HG02870 (cell line): ENCODE results near the gene SLC25A29.
"Not testable (repeated sequence)": the region's sequence is repeated elsewhere in the genome, so short reads cannot be mapped to it uniquely, and the experiment has no call there.

Experiments
- ATAC-seq: cut with Tn5 transposase; IDR thresholded peaks from one replicate; pipeline ENCODE4 v1.9.1; 2021; ENCODE audit warnings: mild to moderate bottlenecking, moderate library complexity; ENCODE audit not compliant: unreplicated experiment

The SLC25A29 gene

DNA sequence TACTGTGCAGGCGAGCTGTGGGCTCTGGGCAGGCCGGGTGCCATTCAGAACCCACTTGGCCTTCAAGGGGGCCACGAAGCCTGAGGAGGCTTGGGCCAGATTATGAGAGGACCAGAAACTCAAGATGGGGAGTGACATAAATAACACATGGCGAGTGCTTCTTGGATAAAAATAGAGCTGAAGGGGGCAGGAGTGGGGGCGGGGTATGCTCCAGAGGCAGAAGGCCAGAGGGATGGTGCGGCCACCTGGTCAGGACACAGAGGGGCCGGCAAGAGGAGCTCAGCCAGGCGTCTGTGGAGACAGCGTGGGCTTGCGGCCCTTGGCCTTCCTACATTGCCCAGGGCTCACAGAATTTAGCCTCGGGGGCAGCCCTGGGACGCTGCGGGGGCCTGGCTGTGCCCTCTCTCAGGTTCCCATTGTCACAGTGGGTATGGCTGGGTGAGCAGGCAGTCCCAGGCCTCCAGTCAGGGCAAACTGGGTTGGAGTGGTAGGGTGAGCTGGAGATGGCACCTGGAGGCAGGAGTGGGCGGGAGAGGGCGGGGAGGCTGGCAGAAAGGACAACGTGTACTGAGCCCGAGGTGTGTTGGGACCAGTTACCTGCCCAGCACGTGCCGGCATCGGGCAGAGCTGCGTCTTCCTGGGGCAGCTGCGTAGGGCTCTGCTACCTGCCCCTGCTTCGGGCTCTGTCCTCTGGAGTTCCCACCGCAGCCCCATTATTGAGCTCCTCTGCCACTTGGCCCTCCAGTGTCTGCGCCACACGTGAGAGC lies 7.4 kb upstream of the SLC25A29 start:
- no peak for ATAC-seq

DNA sequence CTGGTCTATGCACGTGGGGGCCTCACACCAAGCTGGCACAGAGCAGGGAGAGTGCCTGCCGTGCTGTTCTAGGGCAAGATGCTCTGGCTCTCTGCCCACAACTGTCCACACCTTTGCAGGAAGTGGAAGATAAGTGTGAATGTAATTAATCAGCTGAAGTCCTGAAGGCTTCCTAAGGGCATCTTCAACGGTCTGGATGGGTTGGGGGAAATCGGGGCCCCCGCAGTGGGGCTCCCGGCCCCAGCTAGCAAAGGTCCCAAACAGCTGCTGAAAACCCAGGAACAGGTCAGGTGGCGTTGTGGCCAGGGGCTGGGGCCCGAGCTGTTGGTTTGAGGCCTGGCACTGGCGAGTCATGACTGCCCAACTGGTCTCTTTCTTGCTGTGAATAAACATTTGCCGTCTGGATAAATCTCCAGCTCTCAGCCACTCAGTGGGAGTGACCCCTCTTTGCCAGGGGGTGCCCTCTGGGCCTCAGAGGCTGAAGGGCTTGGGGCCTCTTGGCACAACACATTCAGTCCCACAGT lies 6.7 kb upstream of the SLC25A29 start:
- no peak for ATAC-seq

DNA sequence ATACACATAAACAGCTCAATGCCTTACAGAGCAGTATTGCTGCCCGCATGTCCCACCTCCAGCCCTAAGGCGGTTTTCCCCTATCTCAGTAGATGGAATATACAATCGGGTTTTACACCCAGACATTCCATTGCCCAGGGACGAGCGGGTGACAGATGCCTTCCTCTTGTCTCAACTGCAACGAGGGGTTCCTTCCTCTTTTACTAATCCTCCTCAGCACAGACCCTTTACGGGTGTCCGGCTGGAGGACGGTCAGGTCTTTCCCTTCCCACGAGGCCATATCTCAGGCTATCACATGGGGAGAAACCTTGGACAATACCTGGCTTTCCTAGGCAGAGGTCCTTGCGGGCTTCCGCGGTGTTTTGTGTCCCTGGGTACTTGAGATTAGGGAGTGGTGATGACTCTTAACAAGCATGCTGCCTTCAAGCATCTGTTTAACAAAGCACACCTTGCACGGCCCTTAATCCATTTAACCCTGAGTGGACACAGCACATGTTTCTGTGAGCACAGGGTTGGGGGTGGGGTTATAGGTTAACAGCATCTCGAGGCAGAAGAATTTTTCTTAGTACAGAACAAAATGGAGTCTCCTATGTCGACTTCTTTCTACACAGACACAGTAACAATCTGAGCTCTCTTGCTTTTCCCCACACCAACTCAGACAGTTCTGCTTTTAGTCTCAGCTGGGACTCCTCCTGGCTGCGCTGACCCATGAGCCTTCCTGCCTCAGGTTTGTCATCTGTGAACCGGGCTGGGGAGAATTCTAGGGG lies 6.0 kb upstream of the SLC25A29 start:
- ATAC-seq: not testable (repeated sequence)

DNA sequence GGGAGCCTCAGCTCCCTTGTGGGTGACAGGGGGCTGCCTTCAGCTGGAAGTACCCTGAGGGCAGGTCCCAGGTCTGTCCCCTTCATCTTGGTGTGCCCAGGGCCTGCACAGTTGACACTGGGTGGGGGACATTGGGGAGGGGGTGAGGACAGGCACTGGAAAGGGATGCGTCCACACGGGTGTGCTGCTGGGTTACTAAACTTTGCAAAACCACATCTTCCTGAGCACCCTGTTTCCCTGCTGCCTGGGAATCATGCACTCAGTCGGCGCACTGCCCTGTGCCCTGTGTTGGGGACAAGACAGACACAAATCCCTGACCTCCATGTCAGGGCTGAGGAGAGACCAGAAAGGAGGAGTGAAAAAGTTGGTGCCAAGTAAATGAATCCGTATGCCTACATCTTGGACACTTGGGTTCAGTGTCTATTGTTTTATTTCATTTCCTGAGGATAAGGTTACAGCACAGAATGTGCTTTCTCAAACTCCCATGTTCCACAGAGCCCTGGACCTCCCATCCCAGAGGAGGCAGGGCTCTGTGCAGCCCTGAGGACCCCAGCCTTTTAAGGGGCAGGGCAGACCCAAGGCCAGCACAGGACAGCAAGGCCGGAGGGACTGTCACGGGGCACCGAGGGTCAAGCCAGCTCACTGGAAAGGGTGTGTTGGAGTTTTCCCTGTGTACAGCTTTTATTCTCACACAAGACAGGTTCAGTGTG lies 2.9 kb upstream of the SLC25A29 start:
- ATAC-seq: no peak

DNA sequence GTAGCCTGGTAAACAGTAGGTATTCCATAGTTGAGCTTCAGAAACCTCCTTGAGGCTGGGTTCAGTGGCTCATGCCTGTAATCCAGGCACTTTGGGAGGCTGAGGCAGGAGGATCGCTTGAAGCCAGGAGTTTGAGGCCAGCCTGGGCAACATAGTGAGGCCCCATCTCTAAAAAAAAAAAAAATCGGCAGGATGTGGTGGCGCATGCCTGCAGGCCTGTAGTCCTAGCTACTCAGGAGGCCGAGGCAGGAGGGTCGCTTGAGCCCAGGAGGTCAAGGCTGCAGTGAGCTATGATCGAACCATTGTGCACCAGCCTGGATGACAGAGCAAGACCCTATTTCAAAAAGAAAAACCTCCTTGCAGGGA lies 2.2 kb upstream of the SLC25A29 start:
- ATAC-seq: not testable (repeated sequence)

DNA sequence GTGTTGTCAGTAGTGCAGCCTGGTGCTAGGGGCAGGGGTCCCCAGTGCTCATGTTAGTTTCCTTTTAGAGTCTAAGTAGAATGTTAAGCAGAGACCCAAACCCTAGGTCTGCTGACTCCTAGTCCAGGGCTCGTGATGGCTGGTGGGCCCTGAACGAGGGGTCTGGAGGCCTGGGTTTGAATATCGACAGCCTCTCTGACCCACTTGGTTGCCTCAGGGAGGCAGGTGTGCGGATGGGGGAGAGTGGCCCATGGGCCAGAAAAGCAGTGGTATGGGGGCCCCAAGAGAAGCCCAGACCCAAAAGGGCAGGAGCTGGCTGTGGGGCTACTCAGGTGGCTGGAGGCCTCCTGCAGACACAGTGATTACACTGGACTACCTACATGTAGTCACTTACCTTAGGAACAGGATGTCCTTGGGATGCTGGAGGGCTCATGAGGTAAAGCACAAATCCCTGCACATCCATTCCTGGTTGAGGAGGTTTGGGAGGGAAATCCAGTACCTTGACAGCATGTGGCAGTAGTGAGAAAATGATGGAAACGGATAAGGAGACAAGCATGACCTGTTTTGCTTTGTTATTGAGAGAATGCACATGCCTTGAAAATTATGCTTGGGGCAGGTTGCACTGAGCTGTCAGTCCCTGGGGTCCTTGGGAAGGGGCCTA lies 1.7 kb upstream of the SLC25A29 start:
- no peak for ATAC-seq

DNA sequence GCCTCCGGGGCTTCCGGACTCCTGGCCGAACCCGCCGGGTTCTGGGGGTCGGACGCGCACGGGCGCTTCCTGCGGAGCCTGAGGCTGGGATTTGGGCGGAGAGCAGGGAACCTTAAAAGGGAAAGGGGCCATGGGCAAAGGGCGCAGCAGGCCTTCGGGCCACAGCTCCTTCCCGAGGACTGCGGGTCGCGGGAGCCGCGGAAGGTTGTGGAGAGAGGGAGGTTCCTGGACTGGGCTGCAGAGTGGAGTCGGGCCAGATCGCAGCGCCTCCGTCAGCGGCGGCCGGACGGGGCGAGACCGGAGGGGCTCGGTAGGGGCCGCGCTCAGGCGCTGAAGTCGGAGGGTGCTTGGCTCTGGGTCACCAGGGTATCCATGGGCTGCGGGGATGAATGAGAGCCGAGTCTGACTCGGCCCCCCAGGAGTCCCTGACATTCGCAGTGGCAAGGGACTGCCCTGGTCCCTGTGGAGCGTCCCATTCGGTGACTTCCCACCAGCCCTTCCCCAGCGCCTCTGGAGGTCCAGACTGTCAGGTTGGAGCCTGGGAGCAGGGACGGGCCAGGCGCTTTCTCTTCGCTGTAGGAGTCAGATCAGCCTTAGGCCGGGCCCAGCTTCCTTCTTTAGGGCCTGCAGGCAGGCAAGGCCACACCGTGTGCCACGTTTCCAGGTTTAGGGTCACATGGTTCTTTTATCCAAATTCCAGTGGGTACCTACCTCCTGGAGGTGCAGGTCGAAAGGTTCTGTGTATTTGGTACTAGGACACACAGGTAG lies 938 bp upstream of the SLC25A29 start:
- no peak for ATAC-seq

DNA sequence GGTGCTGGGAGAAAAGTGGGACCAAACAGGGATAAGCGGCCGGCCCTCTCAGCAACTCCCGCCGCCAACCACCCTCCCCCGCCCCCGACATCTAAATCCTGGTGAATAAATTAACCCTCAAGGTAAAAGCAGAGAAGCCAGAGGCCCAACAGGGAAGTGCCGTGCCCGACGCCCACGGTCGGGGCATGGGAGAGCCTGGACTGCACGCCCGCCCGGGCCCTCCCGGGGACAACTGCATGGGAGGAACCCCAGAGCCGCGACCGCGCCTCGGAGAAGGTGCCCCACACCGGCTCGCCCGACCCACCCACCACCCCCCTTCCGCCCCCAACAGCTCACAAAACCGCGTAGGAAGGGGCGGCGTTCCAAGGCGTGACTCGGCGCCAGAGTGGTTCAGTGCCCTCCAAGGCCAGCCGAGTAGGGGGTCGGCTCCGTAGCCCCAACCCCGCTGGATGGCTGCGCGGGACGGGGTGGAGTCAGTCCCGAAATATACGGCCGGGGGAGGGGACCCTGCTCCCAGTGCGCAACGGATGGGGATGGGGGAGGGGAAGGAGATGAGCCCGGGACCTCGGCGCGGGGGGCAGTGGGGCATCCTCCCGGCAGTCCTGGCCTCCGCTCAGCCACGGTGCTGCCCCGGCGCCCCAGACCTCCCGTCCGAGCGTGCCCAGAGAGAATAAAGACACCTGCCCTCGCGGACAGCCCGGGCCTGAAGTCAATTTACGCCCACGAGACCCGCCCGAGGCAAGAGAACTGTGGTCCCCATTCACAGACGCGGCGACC lies 732 bp downstream of the SLC25A29 start:
- no peak for ATAC-seq

DNA sequence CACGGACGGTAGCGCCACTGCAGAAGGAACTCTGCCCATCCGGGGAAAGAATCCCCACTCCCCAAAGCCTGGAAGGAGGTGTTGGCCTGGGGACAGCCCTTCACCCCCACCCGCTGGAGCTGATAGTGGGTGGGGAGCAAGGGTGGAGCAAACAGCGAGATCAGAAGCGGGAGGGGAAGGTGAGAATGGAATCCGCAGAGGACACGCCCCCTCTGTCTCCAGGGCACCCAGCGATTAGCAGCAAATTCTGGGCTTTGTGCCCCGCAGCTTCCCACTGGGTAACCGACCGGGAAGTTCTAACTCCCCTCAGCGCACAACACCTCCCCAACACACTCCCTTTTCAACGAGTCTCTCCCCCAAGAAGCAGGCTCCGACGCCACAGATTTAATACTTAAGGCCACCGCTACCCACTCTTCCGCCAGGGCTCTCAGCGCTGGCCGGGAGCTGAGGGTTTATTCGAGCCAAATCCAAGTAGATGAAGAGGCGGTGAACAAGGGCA lies 1.4 kb downstream of the SLC25A29 start:
- ATAC-seq: no peak

DNA sequence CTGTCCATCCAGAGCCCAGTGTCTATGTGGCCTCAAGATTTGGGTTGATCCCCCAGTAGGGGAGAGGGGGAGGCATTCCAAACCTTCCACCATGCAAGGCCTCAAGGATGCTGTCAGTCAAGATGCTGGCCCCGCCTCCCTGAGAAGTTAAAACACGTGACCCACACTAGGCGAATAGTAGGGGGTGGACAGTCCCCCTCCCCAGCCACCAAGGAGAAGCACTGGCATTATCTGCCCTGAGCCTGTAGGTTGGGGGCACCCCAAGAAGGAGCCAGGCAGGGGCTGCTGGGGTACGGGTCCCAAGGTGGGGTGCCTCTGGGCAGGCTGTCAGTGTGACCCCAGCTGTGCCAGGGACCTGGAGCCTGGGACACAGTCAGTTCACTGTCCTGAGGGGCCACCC lies 2.3 kb downstream of the SLC25A29 start:
- ATAC-seq: no peak

DNA sequence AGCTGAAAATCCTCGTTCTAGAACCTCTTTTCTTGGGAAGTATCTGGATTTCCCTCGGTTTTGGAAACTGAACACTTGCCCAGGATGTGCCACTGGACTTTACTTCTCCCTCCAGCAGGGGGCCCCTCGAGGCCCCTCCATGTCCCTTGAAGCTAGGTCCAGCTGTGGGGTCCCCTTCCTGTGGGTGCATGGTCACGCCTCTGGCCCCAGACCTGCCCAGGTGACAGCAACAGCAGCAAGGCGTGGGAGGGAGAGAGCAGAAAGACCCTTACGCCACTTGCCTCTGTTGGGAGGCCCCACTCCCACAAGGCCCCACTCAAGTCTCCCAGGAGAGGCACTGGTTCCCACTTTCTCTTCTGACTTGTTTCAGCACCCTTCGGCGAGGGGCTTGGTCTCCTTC lies 3.1 kb downstream of the SLC25A29 start:
- no peak for ATAC-seq

DNA sequence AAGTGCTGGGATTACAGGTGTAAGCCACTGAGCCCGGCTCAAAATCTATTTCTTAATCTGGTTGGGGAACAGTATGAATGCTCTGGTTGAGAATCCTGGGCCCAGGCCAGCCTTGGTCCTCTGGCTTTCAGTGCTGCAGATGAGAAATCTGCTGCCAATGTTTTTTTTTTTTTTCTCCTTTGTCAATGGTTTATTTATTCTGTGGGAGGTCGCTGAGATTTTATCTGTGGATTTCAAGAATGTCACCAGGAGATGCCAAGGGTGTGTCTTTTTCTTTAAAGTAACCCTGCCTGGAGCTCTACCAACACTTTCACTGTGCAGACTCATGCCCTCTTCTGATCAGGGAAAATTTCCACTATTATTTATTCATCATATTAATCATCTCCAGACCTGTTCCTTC lies 3.6 kb downstream of the SLC25A29 start:
- ATAC-seq: no peak

DNA sequence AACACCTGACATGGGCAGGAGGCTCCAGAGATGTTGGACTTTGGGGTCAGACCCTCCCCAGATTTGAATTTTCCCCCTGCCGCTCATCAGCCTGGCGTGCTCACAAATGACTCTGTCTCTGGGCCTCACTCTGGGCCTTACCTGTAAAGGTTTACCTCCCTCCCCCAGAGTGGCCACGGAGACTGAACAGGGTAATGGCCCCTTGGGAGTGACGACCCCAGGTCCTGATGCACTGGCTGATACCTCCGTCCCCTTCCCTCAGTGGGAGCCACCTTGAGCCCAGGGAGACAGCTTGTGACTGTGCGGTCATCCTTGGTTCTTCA lies 7.0 kb downstream of the SLC25A29 start:
- ATAC-seq: no peak

DNA sequence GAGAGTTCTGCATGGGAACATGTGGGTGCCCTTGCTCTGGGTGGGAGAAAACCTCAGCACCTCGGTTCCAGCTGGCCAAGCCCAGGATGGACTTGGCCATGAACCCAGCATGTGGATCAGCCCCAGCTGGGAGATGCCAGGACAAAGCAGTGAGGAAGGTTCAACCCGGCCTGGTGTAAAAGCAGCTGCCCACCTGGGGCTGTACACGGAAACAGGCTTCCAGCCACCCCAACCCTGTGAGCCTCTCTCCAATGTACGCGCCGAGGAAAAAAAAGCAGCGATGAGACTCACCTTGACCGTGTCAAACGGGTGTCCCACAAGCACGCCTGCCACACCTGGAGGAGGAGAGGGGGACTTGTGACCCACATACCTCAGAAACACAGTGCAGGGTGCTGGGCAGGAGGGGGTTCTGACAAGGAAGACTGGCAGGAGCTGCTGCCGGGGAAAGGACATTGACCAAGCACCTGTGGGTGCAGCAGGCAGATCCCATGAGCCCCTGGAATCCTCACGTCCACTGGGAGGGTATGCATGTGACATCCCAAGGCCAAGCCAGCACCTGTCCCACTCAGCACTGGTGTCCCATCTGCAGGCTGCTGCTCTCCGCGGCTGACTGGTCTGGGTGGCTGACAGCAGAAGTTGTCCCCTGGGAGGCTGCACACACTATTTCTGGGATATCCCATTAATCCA lies 7.5 kb downstream of the SLC25A29 start:
- no peak for ATAC-seq

DNA sequence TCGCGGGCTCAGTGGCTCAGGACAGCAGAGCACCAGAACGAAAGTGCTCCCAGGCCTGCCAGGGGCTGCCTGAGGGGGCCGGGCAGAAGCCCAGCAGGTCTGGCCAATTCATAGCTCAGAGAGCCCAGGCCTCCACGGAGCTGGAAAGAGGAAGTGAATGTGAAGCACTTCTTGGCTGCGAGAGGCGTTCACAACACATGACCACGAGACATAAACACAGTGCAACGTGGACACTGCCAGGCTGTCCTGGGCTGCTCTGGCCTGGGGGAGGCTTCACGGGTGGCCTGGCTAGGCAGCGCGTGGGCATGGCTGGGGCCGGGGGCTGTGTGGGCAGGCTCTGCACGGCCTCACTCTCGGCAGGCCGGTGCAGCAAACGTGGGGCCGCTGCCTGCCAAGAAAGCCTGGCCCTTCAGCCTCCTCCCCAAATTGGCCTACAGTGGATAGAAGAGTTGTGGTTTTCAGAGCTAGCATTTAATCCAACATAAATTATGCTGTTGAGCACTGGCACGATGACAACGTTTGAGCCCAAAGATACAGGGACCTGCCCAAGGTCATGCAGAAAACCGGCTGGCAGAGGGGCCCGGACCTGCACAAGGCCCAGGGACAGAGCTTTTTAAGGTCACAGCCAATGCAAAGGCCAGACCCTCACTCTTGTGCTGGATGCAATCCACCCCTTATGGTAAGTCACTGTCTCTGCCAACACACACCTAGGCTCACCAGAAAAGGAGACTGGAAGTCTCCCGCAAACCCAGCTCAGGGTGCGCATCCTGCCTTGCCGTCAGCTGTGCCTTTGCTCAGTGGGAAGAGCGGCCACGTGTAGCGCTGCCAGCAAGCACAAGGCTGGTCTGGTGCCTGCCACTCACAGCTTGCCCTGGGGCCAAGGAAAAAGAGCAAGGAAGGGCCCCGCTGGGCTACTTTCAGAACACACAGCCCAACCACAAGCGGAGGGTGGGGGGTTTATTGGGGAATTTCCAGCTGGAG lies 8.6 kb downstream of the SLC25A29 start:
- ATAC-seq: peak; percentile 82

DNA sequence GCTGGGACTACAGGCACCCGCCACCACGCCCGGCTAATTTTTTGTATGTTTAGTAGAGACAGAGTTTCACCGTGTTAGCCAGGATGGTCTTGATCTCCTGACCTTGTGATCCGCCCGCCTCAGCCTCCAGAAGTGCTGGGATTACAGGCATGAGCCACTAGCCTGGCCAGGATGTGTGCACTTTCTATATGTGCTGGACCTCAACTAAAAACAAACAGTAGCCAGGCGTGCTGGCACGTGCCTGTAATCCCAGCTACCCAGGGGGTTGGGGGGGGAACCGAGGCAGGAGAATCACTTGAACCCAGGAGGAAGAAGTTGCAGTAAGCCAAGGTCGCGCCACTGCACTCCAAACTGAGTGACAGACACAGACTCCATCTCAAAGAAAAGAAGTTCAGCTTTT lies 9.5 kb downstream of the SLC25A29 start:
- ATAC-seq: not testable (repeated sequence)

DNA sequence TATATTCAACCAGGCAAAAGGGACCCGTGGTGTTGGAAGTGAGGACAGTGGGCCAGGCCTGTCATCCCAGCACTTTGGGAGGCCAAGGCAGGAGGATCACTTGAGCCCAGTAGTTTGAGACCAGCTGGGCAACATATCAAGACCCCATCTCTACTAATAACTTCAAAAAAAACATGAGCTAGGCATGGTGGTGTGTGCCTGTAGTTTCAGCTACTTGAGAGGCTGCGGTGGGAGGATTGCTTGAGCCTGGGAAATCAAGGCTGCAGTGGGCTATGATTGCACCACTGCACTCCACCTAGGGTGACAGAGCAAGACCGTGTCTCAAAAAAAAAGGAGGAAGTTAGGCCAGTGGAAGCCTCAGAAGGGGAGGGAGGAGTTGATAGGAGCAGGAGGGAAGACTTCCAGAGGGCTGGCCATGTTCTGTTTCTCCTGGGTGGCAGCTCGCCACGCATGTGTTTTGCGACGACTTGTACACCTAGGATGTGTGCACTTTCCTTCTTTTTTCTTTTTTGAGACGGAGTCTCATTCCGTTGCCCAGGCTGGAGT lies 10.1 kb downstream of the SLC25A29 start:
- no peak for ATAC-seq
